ENCODE results near the gene SMCO2.

- TF ChIP-seq EZH2 (IDR thresholded peaks at IDR 0.05; ENCODE audit: borderline replicate concordance, low read depth, low read length): no peak
- no peak for TF ChIP-seq SREBF2 (CRISPR knock-in tag; IDR thresholded peaks at IDR 0.05)
- no peak for TF ChIP-seq ZNF274 (IDR thresholded peaks at IDR 0.05; ENCODE audit: borderline replicate concordance, low read depth, low read length)
- no peak for TF ChIP-seq POLR2A (conservative IDR thresholded peaks at IDR 0.05)
- TF ChIP-seq ZNF766 (CRISPR knock-in tag; conservative IDR thresholded peaks at IDR 0.05): no peak
- no peak for TF ChIP-seq YY1 (IDR thresholded peaks at IDR 0.05; ENCODE audit: borderline replicate concordance in 1 of 3, control insufficient read depth in 1 of 3, extremely low read depth in 1 of 3, insufficient read depth in 3 of 3, insufficient read length in 1 of 3, insufficient replicate concordance in 2 of 3, low read depth in 1 of 3, low read length in 2 of 3)
- TF ChIP-seq HCFC1 (IDR thresholded peaks at IDR 0.05; ENCODE audit: low read depth, low read length): no peak
- TF ChIP-seq, protein P1, sequence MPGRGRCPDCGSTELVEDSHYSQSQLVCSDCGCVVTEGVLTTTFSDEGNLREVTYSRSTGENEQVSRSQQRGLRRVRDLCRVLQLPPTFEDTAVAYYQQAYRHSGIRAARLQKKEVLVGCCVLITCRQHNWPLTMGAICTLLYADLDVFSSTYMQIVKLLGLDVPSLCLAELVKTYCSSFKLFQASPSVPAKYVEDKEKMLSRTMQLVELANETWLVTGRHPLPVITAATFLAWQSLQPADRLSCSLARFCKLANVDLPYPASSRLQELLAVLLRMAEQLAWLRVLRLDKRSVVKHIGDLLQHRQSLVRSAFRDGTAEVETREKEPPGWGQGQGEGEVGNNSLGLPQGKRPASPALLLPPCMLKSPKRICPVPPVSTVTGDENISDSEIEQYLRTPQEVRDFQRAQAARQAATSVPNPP (IDR thresholded peaks at IDR 0.05; ENCODE audit: borderline replicate concordance, insufficient read depth, insufficient read length): no peak
- TF ChIP-seq, protein P2, sequence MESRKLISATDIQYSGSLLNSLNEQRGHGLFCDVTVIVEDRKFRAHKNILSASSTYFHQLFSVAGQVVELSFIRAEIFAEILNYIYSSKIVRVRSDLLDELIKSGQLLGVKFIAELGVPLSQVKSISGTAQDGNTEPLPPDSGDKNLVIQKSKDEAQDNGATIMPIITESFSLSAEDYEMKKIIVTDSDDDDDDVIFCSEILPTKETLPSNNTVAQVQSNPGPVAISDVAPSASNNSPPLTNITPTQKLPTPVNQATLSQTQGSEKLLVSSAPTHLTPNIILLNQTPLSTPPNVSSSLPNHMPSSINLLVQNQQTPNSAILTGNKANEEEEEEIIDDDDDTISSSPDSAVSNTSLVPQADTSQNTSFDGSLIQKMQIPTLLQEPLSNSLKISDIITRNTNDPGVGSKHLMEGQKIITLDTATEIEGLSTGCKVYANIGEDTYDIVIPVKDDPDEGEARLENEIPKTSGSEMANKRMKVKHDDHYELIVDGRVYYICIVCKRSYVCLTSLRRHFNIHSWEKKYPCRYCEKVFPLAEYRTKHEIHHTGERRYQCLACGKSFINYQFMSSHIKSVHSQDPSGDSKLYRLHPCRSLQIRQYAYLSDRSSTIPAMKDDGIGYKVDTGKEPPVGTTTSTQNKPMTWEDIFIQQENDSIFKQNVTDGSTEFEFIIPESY (CRISPR knock-in tag; IDR thresholded peaks at IDR 0.05): no peak
- TF ChIP-seq, protein P3, sequence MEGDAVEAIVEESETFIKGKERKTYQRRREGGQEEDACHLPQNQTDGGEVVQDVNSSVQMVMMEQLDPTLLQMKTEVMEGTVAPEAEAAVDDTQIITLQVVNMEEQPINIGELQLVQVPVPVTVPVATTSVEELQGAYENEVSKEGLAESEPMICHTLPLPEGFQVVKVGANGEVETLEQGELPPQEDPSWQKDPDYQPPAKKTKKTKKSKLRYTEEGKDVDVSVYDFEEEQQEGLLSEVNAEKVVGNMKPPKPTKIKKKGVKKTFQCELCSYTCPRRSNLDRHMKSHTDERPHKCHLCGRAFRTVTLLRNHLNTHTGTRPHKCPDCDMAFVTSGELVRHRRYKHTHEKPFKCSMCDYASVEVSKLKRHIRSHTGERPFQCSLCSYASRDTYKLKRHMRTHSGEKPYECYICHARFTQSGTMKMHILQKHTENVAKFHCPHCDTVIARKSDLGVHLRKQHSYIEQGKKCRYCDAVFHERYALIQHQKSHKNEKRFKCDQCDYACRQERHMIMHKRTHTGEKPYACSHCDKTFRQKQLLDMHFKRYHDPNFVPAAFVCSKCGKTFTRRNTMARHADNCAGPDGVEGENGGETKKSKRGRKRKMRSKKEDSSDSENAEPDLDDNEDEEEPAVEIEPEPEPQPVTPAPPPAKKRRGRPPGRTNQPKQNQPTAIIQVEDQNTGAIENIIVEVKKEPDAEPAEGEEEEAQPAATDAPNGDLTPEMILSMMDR (IDR thresholded peaks at IDR 0.05 in 2 of 3, conservative IDR thresholded peaks at IDR 0.05 in 1 of 3; ENCODE audit: insufficient read depth in 2 of 3, low read depth in 1 of 3, low read length in 3 of 3): no peak
- TF ChIP-seq, protein P4, sequence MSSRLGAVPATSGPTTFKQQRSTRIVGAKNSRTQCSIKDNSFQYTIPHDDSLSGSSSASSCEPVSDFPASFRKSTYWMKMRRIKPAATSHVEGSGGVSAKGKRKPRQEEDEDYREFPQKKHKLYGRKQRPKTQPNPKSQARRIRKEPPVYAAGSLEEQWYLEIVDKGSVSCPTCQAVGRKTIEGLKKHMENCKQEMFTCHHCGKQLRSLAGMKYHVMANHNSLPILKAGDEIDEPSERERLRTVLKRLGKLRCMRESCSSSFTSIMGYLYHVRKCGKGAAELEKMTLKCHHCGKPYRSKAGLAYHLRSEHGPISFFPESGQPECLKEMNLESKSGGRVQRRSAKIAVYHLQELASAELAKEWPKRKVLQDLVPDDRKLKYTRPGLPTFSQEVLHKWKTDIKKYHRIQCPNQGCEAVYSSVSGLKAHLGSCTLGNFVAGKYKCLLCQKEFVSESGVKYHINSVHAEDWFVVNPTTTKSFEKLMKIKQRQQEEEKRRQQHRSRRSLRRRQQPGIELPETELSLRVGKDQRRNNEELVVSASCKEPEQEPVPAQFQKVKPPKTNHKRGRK (tag; IDR thresholded peaks at IDR 0.05): no peak
- TF ChIP-seq ZNF282 (CRISPR knock-in tag; IDR thresholded peaks at IDR 0.05): no peak
Observed at GRCh38 chr12:27513155-27513824, 66.8 kb downstream of the SMCO2 start.

Data from K562 (cell line).